Activated CD4-positive, alpha-beta T cell treated with anti-CD3 and anti-CD28 coated beads, Interleukin-2, amount 10 ng/mL, durations not matched to agents 24 days and 14 days (primary cell): ENCODE data around the gene CNTN5. TPM values are rescaled to one million over a fixed set of nuclear protein-coding genes. Genes with fewer than 3 reads are reported as not detected.

ENCODE experiments used
- DNase-seq: peaks from one replicate; pipeline ENCODE4 v3.0.0; 2022
- H3K27ac Mint-ChIP-seq: one replicate; pipeline ENCODE4 v1.8.0; 2022; ENCODE audit warnings: mild to moderate bottlenecking, mixed read lengths
- H3K27me3 Mint-ChIP-seq: one replicate; pipeline ENCODE4 v1.8.0; 2022; ENCODE audit warnings: mixed read lengths
- H3K36me3 Mint-ChIP-seq: one replicate; pipeline ENCODE4 v1.8.0; 2022; ENCODE audit warnings: low read depth, mild to moderate bottlenecking, mixed read lengths
- H3K4me1 Mint-ChIP-seq: one replicate; pipeline ENCODE4 v1.8.0; 2021; ENCODE audit warnings: mixed read lengths
- H3K4me3 Mint-ChIP-seq: one replicate; pipeline ENCODE4 v1.8.0; 2022; ENCODE audit warnings: mild to moderate bottlenecking, moderate library complexity, mixed read lengths
- H3K9me3 Mint-ChIP-seq: one replicate; pipeline ENCODE4 v1.8.0; 2021; ENCODE audit warnings: mixed read lengths
- intact Hi-C: fragments of 100-400 bp; cut with micrococcal nuclease; formaldehyde crosslinking; loops from one replicate; pipeline ENCODE4 v1.15.1; 2023
- total RNA-seq: library from RNA; stranded (reverse); gene quantifications from 2 replicates; pipeline ENCODE4 v1.2.3, GENCODE V29; 2022

The CNTN5 gene
- total RNA-seq, 1 donor from 2014 or later = not detected

DNA sequence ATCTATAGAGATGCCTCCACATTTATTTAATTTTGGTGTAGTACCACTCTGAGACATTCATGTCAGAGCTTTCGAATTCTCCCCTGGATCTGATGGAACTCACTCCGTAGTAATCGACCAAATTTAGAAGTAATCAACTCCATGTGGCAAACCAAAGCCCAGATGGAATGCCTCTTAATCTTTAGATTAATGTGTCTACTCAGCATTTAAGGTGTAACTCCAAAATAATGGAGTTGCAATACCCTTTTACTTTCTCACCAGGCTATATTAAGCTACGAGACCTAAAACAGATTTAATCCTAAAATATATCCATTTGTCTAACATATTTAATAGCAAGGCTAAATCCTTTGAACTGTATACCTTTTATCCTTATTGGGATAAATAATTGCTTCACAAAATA lies 473.3 kb downstream of the CNTN5 start:
- H3K4me1 Mint-ChIP-seq = no peaks in the 10 kb centered on the region
- no peaks in the 10 kb centered on the region for H3K36me3 Mint-ChIP-seq
- no peak for DNase-seq
- H3K9me3 Mint-ChIP-seq = no peaks in the 10 kb centered on the region
- H3K4me3 Mint-ChIP-seq = no peak overlapping the region
- intact Hi-C loops = no loop called here
- H3K27ac Mint-ChIP-seq = no peak overlapping the region
- no peaks in the 10 kb centered on the region for H3K27me3 Mint-ChIP-seq

GRCh38 chr11:99501655-99502054 lies 480.9 kb downstream of the CNTN5 start:
- H3K4me1 Mint-ChIP-seq = no peaks in the 10 kb centered on the region
- no peak overlapping the region for H3K27ac Mint-ChIP-seq
- no peaks in the 10 kb centered on the region for H3K9me3 Mint-ChIP-seq
- DNase-seq = no peak
- no peak overlapping the region for H3K4me3 Mint-ChIP-seq
- no peaks in the 10 kb centered on the region for H3K36me3 Mint-ChIP-seq
- intact Hi-C loops = no loop called here
- no peaks in the 10 kb centered on the region for H3K27me3 Mint-ChIP-seq

- H3K4me3 Mint-ChIP-seq = no peak overlapping the region
- no peaks in the 10 kb centered on the region for H3K27me3 Mint-ChIP-seq
- intact Hi-C loops = no loop called here
- no peaks in the 10 kb centered on the region for H3K36me3 Mint-ChIP-seq
- no peak for DNase-seq
- no peaks in the 10 kb centered on the region for H3K9me3 Mint-ChIP-seq
- H3K4me1 Mint-ChIP-seq = no peaks in the 10 kb centered on the region
- no peak overlapping the region for H3K27ac Mint-ChIP-seq
Measured at GRCh38 chr11:99505316-99505715, 484.6 kb downstream of the CNTN5 start.

GRCh38 chr11:99505831-99506230 lies 485.1 kb downstream of the CNTN5 start:
- no peaks in the 10 kb centered on the region for H3K36me3 Mint-ChIP-seq
- H3K27ac Mint-ChIP-seq = no peak overlapping the region
- no peak for DNase-seq
- no peak overlapping the region for H3K4me3 Mint-ChIP-seq
- intact Hi-C loops = no loop called here
- no peaks in the 10 kb centered on the region for H3K27me3 Mint-ChIP-seq
- no peaks in the 10 kb centered on the region for H3K4me1 Mint-ChIP-seq
- H3K9me3 Mint-ChIP-seq = no peaks in the 10 kb centered on the region

DNA sequence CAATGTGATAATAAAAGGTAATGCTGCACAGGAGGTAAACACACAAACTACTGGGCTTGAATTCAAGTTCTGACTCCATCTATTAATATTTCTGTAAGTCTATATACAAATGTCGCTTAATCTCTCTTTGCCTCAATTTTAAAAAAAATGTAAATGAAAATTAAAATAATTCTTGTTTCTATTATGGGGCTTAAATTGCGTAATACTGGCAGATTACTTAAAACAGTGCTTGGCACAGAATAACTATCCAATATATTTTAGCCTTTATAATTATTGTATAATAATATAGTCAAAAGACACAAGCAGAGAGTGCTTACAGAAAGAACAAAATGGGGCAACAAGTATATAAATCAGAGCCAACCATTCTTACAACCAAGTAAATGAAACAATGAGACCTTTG lies 489.1 kb downstream of the CNTN5 start:
- intact Hi-C loops = no loop called here
- Mint-ChIP-seq H3K27me3 (no peaks in the 10 kb centered on the region), H3K4me1 (no peaks in the 10 kb centered on the region), H3K36me3 (no peaks in the 10 kb centered on the region), H3K27ac (no peak overlapping the region), H3K4me3 (no peak overlapping the region), H3K9me3 (no peaks in the 10 kb centered on the region)
- no peak for DNase-seq

- no peak for DNase-seq
- no peaks in the 10 kb centered on the region for H3K4me1 Mint-ChIP-seq
- H3K27ac Mint-ChIP-seq = no peak overlapping the region
- no peaks in the 10 kb centered on the region for H3K36me3 Mint-ChIP-seq
- no peak overlapping the region for H3K4me3 Mint-ChIP-seq
- no peaks in the 10 kb centered on the region for H3K27me3 Mint-ChIP-seq
- H3K9me3 Mint-ChIP-seq = no peaks in the 10 kb centered on the region
- intact Hi-C loops = no loop called here
Measured at GRCh38 chr11:99513368-99513767, 492.6 kb downstream of the CNTN5 start.

- DNase-seq = no peak
- no peak overlapping the region for H3K4me3 Mint-ChIP-seq
- H3K27ac Mint-ChIP-seq = no peak overlapping the region
- H3K27me3 Mint-ChIP-seq = no peaks in the 10 kb centered on the region
- intact Hi-C loops = no loop called here
- H3K4me1 Mint-ChIP-seq = no peaks in the 10 kb centered on the region
- H3K9me3 Mint-ChIP-seq = no peaks in the 10 kb centered on the region
- H3K36me3 Mint-ChIP-seq = no peaks in the 10 kb centered on the region
Measured at GRCh38 chr11:99519095-99519494, 498.3 kb downstream of the CNTN5 start.

- Mint-ChIP-seq H3K9me3 (no peaks in the 10 kb centered on the region), H3K4me3 (no peak overlapping the region), H3K27ac (no peak overlapping the region), H3K4me1 (no peaks in the 10 kb centered on the region), H3K27me3 (no peaks in the 10 kb centered on the region), H3K36me3 (no peaks in the 10 kb centered on the region)
- intact Hi-C loops = no loop called here
- no peak for DNase-seq
Measured at GRCh38 chr11:99522467-99523173, 501.9 kb downstream of the CNTN5 start.

- Mint-ChIP-seq H3K9me3 (no peaks in the 10 kb centered on the region), H3K27ac (no peak overlapping the region), H3K4me3 (no peak overlapping the region), H3K27me3 (no peaks in the 10 kb centered on the region), H3K36me3 (no peaks in the 10 kb centered on the region), H3K4me1 (no peaks in the 10 kb centered on the region)
- intact Hi-C loops = no loop called here
- DNase-seq = no peak
Measured at GRCh38 chr11:99531468-99531867, 510.7 kb downstream of the CNTN5 start.

DNA sequence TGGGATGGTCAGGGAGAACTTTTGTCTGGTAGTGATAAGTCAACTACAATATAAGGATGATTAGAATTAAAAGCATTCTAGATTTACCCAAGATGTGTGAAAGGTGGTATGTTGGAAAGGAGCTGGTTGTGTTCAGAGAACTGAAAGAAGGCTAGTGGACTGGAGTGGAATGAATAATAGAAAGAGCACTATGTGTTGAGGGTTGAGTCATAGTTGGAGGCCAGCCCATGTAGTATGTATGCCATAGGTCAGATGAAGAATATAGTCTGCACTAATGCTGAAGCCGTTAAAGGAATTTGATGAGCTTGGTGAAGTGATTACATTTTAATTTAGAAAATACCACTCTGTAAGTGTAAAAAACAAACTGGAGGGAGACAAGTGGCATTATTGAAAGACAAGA lies 514.1 kb downstream of the CNTN5 start:
- Mint-ChIP-seq H3K4me3 (no peak overlapping the region), H3K27ac (no peak overlapping the region), H3K4me1 (no peaks in the 10 kb centered on the region), H3K27me3 (no peaks in the 10 kb centered on the region), H3K36me3 (no peaks in the 10 kb centered on the region), H3K9me3 (no peaks in the 10 kb centered on the region)
- no peak for DNase-seq
- intact Hi-C loops = no loop called here

DNA sequence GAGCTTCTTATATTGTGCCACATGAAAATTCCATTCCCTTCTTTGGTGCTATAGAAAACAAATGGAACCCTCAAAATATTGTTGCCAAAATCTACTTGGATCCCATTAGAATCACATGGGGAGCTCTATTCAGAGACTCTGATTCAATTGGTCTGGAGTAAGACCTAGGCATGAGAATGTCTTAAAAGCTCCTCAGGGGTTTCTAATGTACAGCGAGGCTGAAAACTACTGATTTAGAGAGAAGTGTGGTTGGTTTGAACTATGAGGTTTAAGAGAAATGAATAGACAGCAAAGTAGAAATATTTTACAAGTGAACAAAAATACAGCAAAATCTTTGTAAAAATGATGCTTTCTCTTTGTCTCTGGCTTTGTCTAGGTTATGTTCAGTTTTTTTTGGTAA lies 514.7 kb downstream of the CNTN5 start:
- Mint-ChIP-seq H3K4me3 (no peak overlapping the region), H3K36me3 (no peaks in the 10 kb centered on the region), H3K27me3 (no peaks in the 10 kb centered on the region), H3K4me1 (no peaks in the 10 kb centered on the region), H3K27ac (no peak overlapping the region), H3K9me3 (no peaks in the 10 kb centered on the region)
- intact Hi-C loops = no loop called here
- DNase-seq = no peak

- Mint-ChIP-seq H3K9me3 (no peaks in the 10 kb centered on the region), H3K27me3 (no peaks in the 10 kb centered on the region), H3K4me1 (no peaks in the 10 kb centered on the region), H3K36me3 (no peaks in the 10 kb centered on the region), H3K4me3 (no peak overlapping the region), H3K27ac (no peak overlapping the region)
- no peak for DNase-seq
- intact Hi-C loops = no loop called here
Measured at GRCh38 chr11:99535819-99536218, 515.1 kb downstream of the CNTN5 start.

GRCh38 chr11:99537681-99538080 lies 516.9 kb downstream of the CNTN5 start:
- H3K27ac Mint-ChIP-seq = no peak overlapping the region
- no peaks in the 10 kb centered on the region for H3K27me3 Mint-ChIP-seq
- no peak overlapping the region for H3K4me3 Mint-ChIP-seq
- intact Hi-C loops = no loop called here
- no peak for DNase-seq
- no peaks in the 10 kb centered on the region for H3K36me3 Mint-ChIP-seq
- H3K9me3 Mint-ChIP-seq = peaks cover 2% of the 10 kb centered on the region
- H3K4me1 Mint-ChIP-seq = no peaks in the 10 kb centered on the region

DNA sequence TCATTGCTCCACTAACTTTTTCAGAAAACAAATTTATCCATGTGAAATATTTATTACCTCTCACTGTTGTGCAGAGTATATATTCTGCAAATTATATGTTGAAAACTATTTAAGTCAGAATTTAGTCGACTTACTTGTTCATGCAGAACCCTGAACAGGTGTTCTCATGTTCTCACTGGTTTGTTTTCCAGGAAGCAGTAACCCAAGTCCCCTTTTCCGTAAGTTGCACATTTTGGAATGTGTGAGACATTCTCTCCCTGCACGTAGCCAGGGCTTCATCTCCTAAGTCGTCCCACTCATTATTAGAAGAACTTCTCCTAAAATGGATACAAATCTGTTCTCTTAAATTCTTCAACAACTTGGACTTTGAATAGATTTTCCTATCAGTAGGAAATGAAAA lies 524.9 kb downstream of the CNTN5 start:
- Mint-ChIP-seq H3K4me1 (no peaks in the 10 kb centered on the region), H3K9me3 (peaks cover 2% of the 10 kb centered on the region), H3K4me3 (no peak overlapping the region), H3K27ac (no peak overlapping the region), H3K27me3 (no peaks in the 10 kb centered on the region), H3K36me3 (no peaks in the 10 kb centered on the region)
- intact Hi-C loops = no loop called here
- no peak for DNase-seq

DNA sequence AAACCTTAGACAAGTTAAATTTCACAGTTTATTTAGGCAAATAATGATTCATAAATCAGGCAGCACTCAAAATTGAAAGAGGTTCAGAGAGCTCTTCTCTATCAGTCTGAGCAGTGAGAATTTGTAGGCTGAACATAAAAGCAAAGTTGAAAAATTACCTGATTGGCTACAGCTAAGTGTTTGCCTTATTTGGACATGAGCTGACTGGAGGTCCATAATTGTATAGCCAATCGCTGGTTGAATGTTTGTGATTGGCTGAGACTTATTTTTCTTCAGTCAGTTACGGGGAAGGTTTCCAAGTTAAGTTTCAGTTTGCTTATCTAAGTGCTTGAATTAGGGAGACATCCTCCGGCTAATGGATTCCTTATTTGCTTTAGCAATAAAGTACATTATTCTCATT lies 527.5 kb downstream of the CNTN5 start:
- no peak for DNase-seq
- no peak overlapping the region for H3K4me3 Mint-ChIP-seq
- no peaks in the 10 kb centered on the region for H3K4me1 Mint-ChIP-seq
- no peaks in the 10 kb centered on the region for H3K27me3 Mint-ChIP-seq
- no peaks in the 10 kb centered on the region for H3K36me3 Mint-ChIP-seq
- H3K27ac Mint-ChIP-seq = no peak overlapping the region
- intact Hi-C loops = no loop called here
- H3K9me3 Mint-ChIP-seq = no peaks in the 10 kb centered on the region
